Endodermal cell (in vitro differentiated cells): ENCODE data around the gene ZNF605. TPM values are rescaled to one million over a fixed set of nuclear protein-coding genes. Genes with fewer than 3 reads are reported as not detected.
"Not testable (repeated sequence)": the region's sequence is repeated elsewhere in the genome, so short reads cannot be mapped to it uniquely, and the experiment has no call there.

ENCODE experiments used
- DNase-seq: peaks from one replicate; pipeline ENCODE4 v3.0.0-alpha.2; 2017
- H3K27ac ChIP-seq: 2 replicates; pipeline ENCODE4 v1.5.1; 2013; ENCODE audit warnings: mild to moderate bottlenecking, low read depth, low read length, moderate library complexity
- H3K27me3 ChIP-seq: 2 replicates; pipeline ENCODE4 v1.6.1; 2013; ENCODE audit warnings: mild to moderate bottlenecking, low read length, moderate library complexity; ENCODE audit not compliant: insufficient read depth, control insufficient read depth, poor library complexity, severe bottlenecking
- H3K36me3 ChIP-seq: 2 replicates; pipeline ENCODE4 v1.7.0; 2013; ENCODE audit warnings: mild to moderate bottlenecking, low read length, moderate library complexity; ENCODE audit not compliant: control insufficient read depth, insufficient read depth
- H3K4me1 ChIP-seq: one replicate; pipeline ENCODE4 v1.7.0; 2013; ENCODE audit warnings: low read length; ENCODE audit not compliant: control insufficient read depth, insufficient read depth
- H3K4me3 ChIP-seq: 2 replicates; pipeline ENCODE4 v1.5.1; 2013; ENCODE audit warnings: mild to moderate bottlenecking, low read length, moderate library complexity
- H3K9ac ChIP-seq: 2 replicates; pipeline ENCODE4 v1.6.1; 2013; ENCODE audit warnings: mild to moderate bottlenecking, low read length, moderate library complexity; ENCODE audit not compliant: poor library complexity, severe bottlenecking; ENCODE audit errors: extremely low read depth
- H3K9me3 ChIP-seq: 2 replicates; pipeline ENCODE4 v1.6.1; 2013; ENCODE audit warnings: mild to moderate bottlenecking, low read length, moderate library complexity; ENCODE audit not compliant: control insufficient read depth
- H3K27ac Mint-ChIP-seq: 2 replicates; pipeline ENCODE4 v1.8.0; 2020; ENCODE audit warnings: mixed read lengths
- H3K27me3 Mint-ChIP-seq: 2 replicates; pipeline ENCODE4 v1.8.0; 2021; ENCODE audit warnings: mild to moderate bottlenecking, mixed read lengths; ENCODE audit not compliant: insufficient read depth
- H3K36me3 Mint-ChIP-seq: 2 replicates; pipeline ENCODE4 v1.8.0; 2020; ENCODE audit warnings: low read depth, mixed read lengths
- H3K4me1 Mint-ChIP-seq: 2 replicates; pipeline ENCODE4 v1.8.0; 2020; ENCODE audit warnings: mixed read lengths
- H3K4me3 Mint-ChIP-seq: 2 replicates; pipeline ENCODE4 v1.8.0; 2020; ENCODE audit warnings: mild to moderate bottlenecking, moderate library complexity, mixed read lengths
- H3K9me3 Mint-ChIP-seq: 2 replicates; pipeline ENCODE4 v1.8.0; 2020; ENCODE audit warnings: mild to moderate bottlenecking, mixed read lengths
- WGBS, 2 experiments: methylation state at CpG; one replicate each; pipeline versions ENCODE4 v1.1.5 to v1.1.7; 2013; ENCODE audit warnings: missing lambda C conversion rate in 2 of 2, mixed read lengths in 1 of 2; ENCODE audit not compliant: insufficient coverage in 1 of 2, insufficient read length in 1 of 2; 5-methylcytosine and 5-hydroxymethylcytosine counted together
- total RNA-seq, 2 donors: library from RNA; stranded (reverse); fragmentation: NEBNext Ultra II Directional in 1 of 2; extraction: Animal tissue kit (Norgen Biotek cat#: 25700) in 1 of 2; gene quantifications; 2 replicates in 1 of 2; 3 replicates in 1 of 2; pipeline ENCODE4 v1.2.1, GENCODE V29; 2021
- TF ChIP-seq, protein P1 (sequence below): fragments of 200-600 bp; sonication (generic); conservative IDR thresholded peaks from 2 replicates; pipeline ENCODE4 v1.5.0; 2021; ENCODE audit warnings: antibody characterized with exemption, mild to moderate bottlenecking

Gene ZNF605
- total RNA-seq, 2 donors from 2014 or later, result 12.8 to 25.8 TPM

DNA sequence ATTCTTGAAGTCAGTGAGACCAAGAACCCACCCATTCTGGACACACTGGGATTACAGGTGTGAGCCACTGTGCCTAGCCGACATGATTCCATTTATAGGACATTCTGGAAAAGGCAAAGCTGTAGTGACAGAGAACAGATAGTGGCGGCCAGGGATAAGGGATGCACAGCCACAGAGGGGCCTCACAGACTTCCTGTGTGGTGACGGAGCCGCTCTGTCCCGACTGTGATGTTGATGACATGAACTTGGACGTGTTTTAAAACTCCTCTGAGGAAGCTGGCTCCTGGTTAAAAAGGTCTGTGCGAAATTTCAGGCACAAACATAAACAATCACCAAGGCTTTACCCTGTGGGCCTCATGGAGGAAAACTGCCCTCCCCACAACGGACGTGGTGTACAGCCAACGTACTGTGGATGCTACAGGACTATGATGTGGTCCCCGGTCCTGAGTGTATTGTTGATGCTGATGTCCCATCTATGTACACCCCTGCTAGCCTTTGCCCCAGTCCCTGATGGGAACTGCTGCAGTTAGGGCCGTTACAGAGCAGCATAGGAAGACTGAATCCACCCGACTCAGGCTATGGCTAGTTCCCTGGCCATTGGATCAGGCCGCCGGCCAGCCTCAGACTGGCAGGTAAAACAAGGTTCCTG is 15.9 kb downstream of the ZNF605 start:
- no peaks in the 10 kb centered on the region for H3K4me1 ChIP-seq
- Mint-ChIP-seq H3K4me3 (no peak overlapping the region), H3K27ac (no peak overlapping the region), H3K4me1 (no peaks in the 10 kb centered on the region), H3K27me3 (no peaks in the 10 kb centered on the region), H3K36me3 (peaks cover 78% of the 10 kb centered on the region), H3K9me3 (peaks cover 71% of the 10 kb centered on the region)
- H3K4me3 ChIP-seq, result no peak overlapping the region
- DNase-seq, result peak; percentile 30
- H3K9me3 ChIP-seq, result peaks cover 72% of the 10 kb centered on the region
- TF ChIP-seq, protein P1, sequence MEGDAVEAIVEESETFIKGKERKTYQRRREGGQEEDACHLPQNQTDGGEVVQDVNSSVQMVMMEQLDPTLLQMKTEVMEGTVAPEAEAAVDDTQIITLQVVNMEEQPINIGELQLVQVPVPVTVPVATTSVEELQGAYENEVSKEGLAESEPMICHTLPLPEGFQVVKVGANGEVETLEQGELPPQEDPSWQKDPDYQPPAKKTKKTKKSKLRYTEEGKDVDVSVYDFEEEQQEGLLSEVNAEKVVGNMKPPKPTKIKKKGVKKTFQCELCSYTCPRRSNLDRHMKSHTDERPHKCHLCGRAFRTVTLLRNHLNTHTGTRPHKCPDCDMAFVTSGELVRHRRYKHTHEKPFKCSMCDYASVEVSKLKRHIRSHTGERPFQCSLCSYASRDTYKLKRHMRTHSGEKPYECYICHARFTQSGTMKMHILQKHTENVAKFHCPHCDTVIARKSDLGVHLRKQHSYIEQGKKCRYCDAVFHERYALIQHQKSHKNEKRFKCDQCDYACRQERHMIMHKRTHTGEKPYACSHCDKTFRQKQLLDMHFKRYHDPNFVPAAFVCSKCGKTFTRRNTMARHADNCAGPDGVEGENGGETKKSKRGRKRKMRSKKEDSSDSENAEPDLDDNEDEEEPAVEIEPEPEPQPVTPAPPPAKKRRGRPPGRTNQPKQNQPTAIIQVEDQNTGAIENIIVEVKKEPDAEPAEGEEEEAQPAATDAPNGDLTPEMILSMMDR, result no peak
- no peak overlapping the region for H3K27ac ChIP-seq
- peaks cover 43% of the 10 kb centered on the region for H3K36me3 ChIP-seq
- WGBS, 2 experiments, result 91 to 95% methylated on average over 15 of the region's 15 CpGs
- no peak overlapping the region for H3K9ac ChIP-seq
- no peaks in the 10 kb centered on the region for H3K27me3 ChIP-seq

DNA sequence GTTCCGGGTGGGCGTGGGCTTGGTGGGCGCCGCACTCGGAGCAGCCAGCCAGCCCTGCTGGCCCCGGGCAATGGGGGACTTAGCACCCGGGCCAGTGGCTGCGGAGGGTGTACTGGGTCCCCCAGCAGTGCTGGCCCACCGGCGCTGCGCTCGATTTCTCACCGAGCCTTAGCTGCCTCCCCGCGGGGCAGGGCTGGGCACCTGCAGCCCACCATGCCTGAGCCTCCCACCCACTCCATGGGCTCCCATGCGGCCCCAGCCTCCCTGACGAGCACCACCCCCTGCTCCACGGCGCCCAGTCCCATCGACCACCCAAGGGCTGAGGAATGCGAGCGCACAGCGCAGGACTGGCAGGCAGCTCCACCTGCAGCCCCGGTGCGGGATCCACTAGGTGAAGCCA is 17.3 kb downstream of the ZNF605 start:
- not testable (repeated sequence) for H3K9ac ChIP-seq, H3K4me3 ChIP-seq, H3K4me1 ChIP-seq, H3K27ac Mint-ChIP-seq, DNase-seq, H3K27me3 Mint-ChIP-seq, H3K27ac ChIP-seq, H3K27me3 ChIP-seq, H3K4me1 Mint-ChIP-seq, H3K4me3 Mint-ChIP-seq
- Mint-ChIP-seq H3K9me3 (peaks cover 78% of the 10 kb centered on the region), H3K36me3 (peaks cover 77% of the 10 kb centered on the region)
- Histone ChIP-seq H3K9me3 (peaks cover 73% of the 10 kb centered on the region), H3K36me3 (peaks cover 29% of the 10 kb centered on the region)
- 100% methylated on average over 6 of the region's 25 CpGs; no CpG with 5 or more reads in 1 of the 2 experiments for WGBS, 2 experiments

DNA sequence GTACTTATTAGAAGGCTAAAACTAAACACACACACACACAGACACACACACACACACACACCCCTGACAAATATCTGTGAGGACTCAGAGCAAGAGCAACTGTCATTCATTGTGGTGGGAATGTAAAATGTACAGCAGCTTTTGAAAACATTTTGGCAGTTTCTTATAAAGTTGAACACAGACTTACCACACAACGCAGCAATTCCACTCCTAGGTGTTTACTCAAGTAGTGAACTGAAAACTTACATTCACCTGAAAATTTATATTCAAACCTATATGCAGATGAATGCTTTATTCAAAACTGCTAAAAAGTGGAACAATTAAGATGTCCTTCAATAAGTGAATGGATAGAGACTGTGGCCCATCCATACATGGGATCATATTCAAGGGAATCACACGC is 18.6 kb downstream of the ZNF605 start:
- H3K4me1 Mint-ChIP-seq, result no peaks in the 10 kb centered on the region
- H3K36me3 Mint-ChIP-seq, result peaks cover 76% of the 10 kb centered on the region
- H3K27me3 ChIP-seq, result no peaks in the 10 kb centered on the region
- H3K36me3 ChIP-seq, result peaks cover 25% of the 10 kb centered on the region
- H3K4me1 ChIP-seq, result no peaks in the 10 kb centered on the region
- no peak overlapping the region for H3K4me3 Mint-ChIP-seq
- WGBS, 2 experiments, result 100% methylated on average over 1 to 2 of the region's 2 CpGs
- H3K27me3 Mint-ChIP-seq, result no peaks in the 10 kb centered on the region
- peaks cover 81% of the 10 kb centered on the region for H3K9me3 Mint-ChIP-seq
- no peak overlapping the region for H3K4me3 ChIP-seq
- TF ChIP-seq, protein P1, result no peak
- no peak for DNase-seq
- H3K27ac ChIP-seq, result no peak overlapping the region
- no peak overlapping the region for H3K9ac ChIP-seq
- H3K9me3 ChIP-seq, result peaks cover 73% of the 10 kb centered on the region
- no peak overlapping the region for H3K27ac Mint-ChIP-seq

DNA sequence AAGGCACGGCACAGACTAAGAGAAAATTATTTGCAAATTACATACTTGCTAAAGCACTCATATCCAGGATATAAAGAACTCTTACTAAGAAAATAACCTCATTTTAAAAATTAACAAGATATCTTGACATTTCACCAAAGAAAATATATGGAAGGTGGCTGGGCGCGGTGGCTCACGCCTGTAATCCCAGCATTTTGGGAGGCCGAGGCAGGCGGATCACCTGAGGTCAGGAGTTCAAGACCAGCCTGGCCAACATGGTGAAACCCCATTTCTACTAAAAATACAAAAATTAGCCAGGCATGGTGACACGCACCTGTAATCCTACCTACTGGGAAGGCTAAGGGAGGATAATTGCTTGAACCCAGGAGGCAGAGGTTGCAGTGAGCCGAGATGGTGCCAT is 19.2 kb downstream of the ZNF605 start:
- H3K36me3 Mint-ChIP-seq, result peaks cover 76% of the 10 kb centered on the region
- H3K4me3 ChIP-seq, DNase-seq, H3K4me1 ChIP-seq, H3K4me1 Mint-ChIP-seq, H3K27ac Mint-ChIP-seq, H3K9ac ChIP-seq, H3K27me3 Mint-ChIP-seq, H3K27me3 ChIP-seq, H3K4me3 Mint-ChIP-seq, H3K27ac ChIP-seq: not testable (repeated sequence)
- 90 to 100% methylated on average over 1 to 7 of the region's 8 CpGs for WGBS, 2 experiments
- peaks cover 22% of the 10 kb centered on the region for H3K36me3 ChIP-seq
- peaks cover 73% of the 10 kb centered on the region for H3K9me3 ChIP-seq
- peaks cover 81% of the 10 kb centered on the region for H3K9me3 Mint-ChIP-seq
